GM19324 (cell line): ENCODE measurements around the gene OSBPL10.

Experiments used
- ATAC-seq: cut with Tn5 transposase; IDR thresholded peaks from one replicate; pipeline ENCODE4 v1.9.1; 2021; ENCODE audit warnings: mild to moderate bottlenecking, moderate library complexity; ENCODE audit not compliant: unreplicated experiment, low FRiP score

Gene OSBPL10

GRCh38 chr3:31636694-31637442, 344.2 kb downstream of the OSBPL10 start:
- no peak for ATAC-seq

GRCh38 chr3:31636049-31636448, 345.0 kb downstream of the OSBPL10 start:
- no peak for ATAC-seq

GRCh38 chr3:31635545-31635944, 345.5 kb downstream of the OSBPL10 start:
- no peak for ATAC-seq

- ATAC-seq, result no peak
Observed at GRCh38 chr3:31634476-31634875, 346.6 kb downstream of the OSBPL10 start.

- no peak for ATAC-seq
Observed at GRCh38 chr3:31629054-31629453, 352.0 kb downstream of the OSBPL10 start.

- ATAC-seq, result no peak
Observed at GRCh38 chr3:31625358-31625757, 355.7 kb downstream of the OSBPL10 start.

GRCh38 chr3:31624083-31624709, 356.9 kb downstream of the OSBPL10 start:
- peak; percentile 48 for ATAC-seq

- ATAC-seq, result peak; percentile 79
Observed at GRCh38 chr3:31622636-31623288, 358.3 kb downstream of the OSBPL10 start.

- no peak for ATAC-seq
Observed at GRCh38 chr3:31621314-31621713, 359.7 kb downstream of the OSBPL10 start.

- ATAC-seq, result no peak
Observed at GRCh38 chr3:31620656-31621055, 360.4 kb downstream of the OSBPL10 start.

GRCh38 chr3:31616711-31617110, 364.4 kb downstream of the OSBPL10 start:
- ATAC-seq, result no peak

- no peak for ATAC-seq
Observed at GRCh38 chr3:31615071-31615875, 365.8 kb downstream of the OSBPL10 start.

GRCh38 chr3:31614162-31614921, 366.7 kb downstream of the OSBPL10 start:
- no peak for ATAC-seq

GRCh38 chr3:31613654-31614053, 367.4 kb downstream of the OSBPL10 start:
- ATAC-seq, result no peak

- ATAC-seq, result no peak
Observed at GRCh38 chr3:31613177-31613576, 367.9 kb downstream of the OSBPL10 start.
